Measurements from ENCODE around the gene OR8H1. TPM values are rescaled to one million over a fixed set of nuclear protein-coding genes. Genes with fewer than 3 reads are reported as not detected.

The OR8H1 gene
- polyA plus RNA-seq (not detected in 2 replicates), polyA minus RNA-seq (not detected in 2 replicates)

GRCh38 chr11:56292154-56292553, at the start of gene OR8H1:
Gene OR8H1 (minus strand): TSS chr11:56292254. CDS start chr11:56291062, 1,192 bp downstream.
- Histone ChIP-seq H3K4me3 (ENCODE audit: low read length) (no peak within 1 kb of the TSS), H2AFZ (ENCODE audit: low read depth, low read length) (no peak within 1 kb of the TSS), H3K36me3 (ENCODE audit: insufficient read depth, low read length) (no peaks in the 10 kb centered on the region), H4K20me1 (ENCODE audit: insufficient read depth) (no peaks in the 10 kb centered on the region), H3K79me2 (replicated peaks; ENCODE audit: insufficient read depth, low read length) (no peaks in the 10 kb centered on the region), H3K27ac (ENCODE audit: low read length) (no peak within 1 kb of the TSS), H3F3A (ENCODE audit: insufficient read depth, low read length, poor library complexity, severe bottlenecking) (no peaks in the 10 kb centered on the region), H3K9me2 (ENCODE audit: insufficient read depth, low read length) (no peaks in the 10 kb centered on the region), H3K4me2 (ENCODE audit: low read length) (no peak within 1 kb of the TSS), H3K9ac (ENCODE audit: low read length) (no peak within 1 kb of the TSS), H3K9me3 (ENCODE audit: low read length) (no peaks in the 10 kb centered on the region), H3K27me3 (ENCODE audit: insufficient read depth, low read depth, low read length) (no peaks in the 10 kb centered on the region)
- no peak for TF ChIP-seq SMC3 (conservative IDR thresholded peaks at IDR 0.05; ENCODE audit: poor library complexity)
- TF ChIP-seq CTCF (IDR thresholded peaks at IDR 0.05; ENCODE audit: poor library complexity, severe bottlenecking) = no peak
- TF ChIP-seq TAF1 (IDR thresholded peaks at IDR 0.05; ENCODE audit: low read depth) = no peak

- no peaks in the 10 kb centered on the region for H3K79me2 ChIP-seq (replicated peaks; ENCODE audit: insufficient read depth, low read length)
- no peaks in the 10 kb centered on the region for H3K9me3 ChIP-seq (ENCODE audit: low read length)
- H4K20me1 ChIP-seq (ENCODE audit: insufficient read depth) = no peaks in the 10 kb centered on the region
- H2AFZ ChIP-seq (ENCODE audit: low read depth, low read length) = no peak overlapping the region
- no peaks in the 10 kb centered on the region for H3F3A ChIP-seq (ENCODE audit: insufficient read depth, low read length, poor library complexity, severe bottlenecking)
- no peak overlapping the region for H3K9ac ChIP-seq (ENCODE audit: low read length)
- H3K36me3 ChIP-seq (ENCODE audit: insufficient read depth, low read length) = no peaks in the 10 kb centered on the region
- no peak overlapping the region for H3K4me3 ChIP-seq (ENCODE audit: low read length)
- no peak overlapping the region for H3K27ac ChIP-seq (ENCODE audit: low read length)
- no peak overlapping the region for H3K4me2 ChIP-seq (ENCODE audit: low read length)
- TF ChIP-seq CTCF (IDR thresholded peaks at IDR 0.05; ENCODE audit: poor library complexity, severe bottlenecking) = no peak
- no peak for TF ChIP-seq RAD21 (conservative IDR thresholded peaks at IDR 0.05)
- H3K9me2 ChIP-seq (ENCODE audit: insufficient read depth, low read length) = no peaks in the 10 kb centered on the region
- no peaks in the 10 kb centered on the region for H3K27me3 ChIP-seq (ENCODE audit: insufficient read depth, low read depth, low read length)
Measured at GRCh38 chr11:56340289-56340688, 48.2 kb upstream of the OR8H1 start.

GRCh38 chr11:56333156-56333555, 41.1 kb upstream of the OR8H1 start:
- H3K27ac ChIP-seq (ENCODE audit: low read length) = no peak overlapping the region
- H3K4me2 ChIP-seq (ENCODE audit: low read length) = no peak overlapping the region
- H4K20me1 ChIP-seq (ENCODE audit: insufficient read depth) = no peaks in the 10 kb centered on the region
- no peaks in the 10 kb centered on the region for H3K27me3 ChIP-seq (ENCODE audit: insufficient read depth, low read depth, low read length)
- no peak overlapping the region for H3K9ac ChIP-seq (ENCODE audit: low read length)
- no peaks in the 10 kb centered on the region for H3K79me2 ChIP-seq (replicated peaks; ENCODE audit: insufficient read depth, low read length)
- H3K36me3 ChIP-seq (ENCODE audit: insufficient read depth, low read length) = no peaks in the 10 kb centered on the region
- no peaks in the 10 kb centered on the region for H3F3A ChIP-seq (ENCODE audit: insufficient read depth, low read length, poor library complexity, severe bottlenecking)
- H2AFZ ChIP-seq (ENCODE audit: low read depth, low read length) = no peak overlapping the region
- H3K4me3 ChIP-seq (ENCODE audit: low read length) = no peak overlapping the region
- TF ChIP-seq MXI1 (conservative IDR thresholded peaks at IDR 0.05; ENCODE audit: poor library complexity, severe bottlenecking) (no peak), RAD21 (conservative IDR thresholded peaks at IDR 0.05) (no peak), REST (IDR thresholded peaks at IDR 0.05; ENCODE audit: borderline replicate concordance) (no peak), TAF1 (IDR thresholded peaks at IDR 0.05; ENCODE audit: low read depth) (no peak), CTCF (IDR thresholded peaks at IDR 0.05; ENCODE audit: poor library complexity, severe bottlenecking) (no peak), SMC3 (conservative IDR thresholded peaks at IDR 0.05; ENCODE audit: poor library complexity) (no peak), POLR2AphosphoS5 (IDR thresholded peaks at IDR 0.05) (no peak), EP300 (conservative IDR thresholded peaks at IDR 0.05; ENCODE audit: poor library complexity, severe bottlenecking) (no peak), EZH2 (IDR thresholded peaks at IDR 0.05; ENCODE audit: borderline replicate concordance, insufficient read depth, low read length, poor library complexity, severe bottlenecking) (no peak)
- H3K9me2 ChIP-seq (ENCODE audit: insufficient read depth, low read length) = no peaks in the 10 kb centered on the region
- no peaks in the 10 kb centered on the region for H3K9me3 ChIP-seq (ENCODE audit: low read length)
